GM19043 (cell line): ENCODE results near the gene NOX3.
A peak's percentile ranks its signal among the peaks of the same experiment; 100 is the strongest.
"Not testable (repeated sequence)": the region's sequence is repeated elsewhere in the genome, so short reads cannot be mapped to it uniquely, and the experiment has no call there.

Source experiments
- ATAC-seq: cut with Tn5 transposase; IDR thresholded peaks from one replicate; pipeline ENCODE4 v1.9.1; 2021; ENCODE audit warnings: low read depth; ENCODE audit not compliant: unreplicated experiment

The NOX3 gene

DNA sequence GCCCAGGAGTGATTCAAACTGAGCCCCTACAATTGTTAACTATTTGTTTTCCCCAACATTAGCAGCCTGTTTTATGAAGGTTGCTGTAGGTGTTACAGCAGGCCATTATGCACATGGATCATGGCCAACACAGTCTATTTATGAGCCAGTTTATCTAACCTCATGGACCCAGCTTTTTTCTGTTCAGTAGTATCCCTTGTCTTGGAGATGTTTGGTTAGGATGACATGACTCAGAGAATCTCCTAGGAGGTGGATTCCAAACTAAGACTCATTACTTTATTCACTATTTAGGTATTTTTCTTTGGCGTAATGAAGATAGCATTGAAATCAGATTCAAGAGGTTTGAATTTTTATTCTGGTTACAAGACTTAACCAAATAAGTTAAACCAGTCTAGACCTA is 78.6 kb downstream of the NOX3 start:
- ATAC-seq: no peak

DNA sequence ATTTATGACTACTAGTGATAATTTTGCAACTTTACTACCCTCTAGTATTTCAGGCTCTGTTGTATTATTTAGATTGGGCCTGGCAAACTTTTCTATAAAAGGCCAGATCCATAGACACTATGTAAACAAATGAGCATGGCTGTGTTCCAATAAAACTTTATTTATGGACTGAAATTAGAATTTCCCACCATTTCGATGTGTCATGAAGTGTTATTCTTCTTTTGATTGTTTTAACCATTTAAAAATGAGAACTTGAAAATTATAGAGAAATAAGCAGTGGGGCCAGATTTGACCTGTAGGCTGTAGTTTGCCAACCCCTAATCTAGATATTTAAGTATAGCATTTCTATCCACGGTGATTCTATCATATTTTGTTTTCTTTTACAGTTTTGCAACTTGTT is 79.8 kb downstream of the NOX3 start:
- no peak for ATAC-seq

DNA sequence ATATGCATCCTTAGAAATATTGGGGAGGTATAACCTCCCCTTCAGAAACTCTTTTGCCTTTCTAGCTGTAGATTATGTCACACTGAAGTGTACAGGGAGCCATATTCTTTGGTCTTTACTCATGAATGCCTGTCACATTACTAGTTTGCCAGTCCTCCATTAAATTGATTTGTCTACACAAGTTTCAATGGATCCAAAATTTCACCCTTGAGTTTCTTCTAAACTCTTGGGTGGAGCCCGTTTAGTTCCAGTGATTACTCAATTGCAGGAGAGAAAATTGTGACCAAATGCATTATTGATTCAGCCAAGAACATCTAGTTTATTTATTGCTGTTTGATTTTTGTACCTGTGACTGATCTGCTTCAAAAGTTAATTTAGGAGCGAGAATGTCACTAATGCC is 81.0 kb downstream of the NOX3 start:
- no peak for ATAC-seq

DNA sequence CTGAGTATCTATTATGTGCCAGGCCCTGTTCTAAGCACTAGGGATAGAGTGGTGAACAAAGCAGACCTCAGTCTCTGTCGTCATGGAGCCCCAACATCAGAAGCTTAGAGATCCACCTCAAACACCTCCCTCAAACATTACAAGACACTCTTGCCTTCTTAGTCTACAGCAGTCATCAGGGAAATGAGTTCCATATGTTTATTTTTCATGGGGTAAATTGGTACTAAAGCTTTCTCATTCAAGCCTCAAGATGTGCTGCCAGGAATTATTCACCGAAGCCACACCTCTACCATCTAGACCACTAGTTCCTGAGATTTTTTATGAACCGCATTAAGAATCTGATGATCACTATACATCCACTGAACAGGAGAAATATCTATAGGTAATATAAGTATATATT is 82.4 kb downstream of the NOX3 start:
- no peak for ATAC-seq

DNA sequence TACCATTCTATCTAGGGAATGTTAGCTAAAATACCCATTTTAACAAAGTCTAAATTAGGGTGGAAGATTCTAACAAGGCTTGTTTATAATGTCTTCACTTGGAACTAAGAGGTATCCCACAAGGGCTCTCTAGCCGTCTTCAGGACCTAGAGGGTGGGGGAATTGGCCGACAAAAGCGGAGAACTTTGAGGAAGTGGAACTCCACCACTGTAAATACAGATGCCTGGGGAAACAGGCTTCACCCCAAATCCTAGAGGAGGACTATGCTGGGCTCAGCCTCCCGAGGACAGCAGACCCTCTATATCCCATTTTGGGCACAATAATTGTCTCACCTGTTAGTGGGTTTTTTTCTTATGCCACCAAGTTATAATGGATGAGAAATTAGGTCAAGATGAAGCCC is 83.4 kb downstream of the NOX3 start:
- no peak for ATAC-seq

DNA sequence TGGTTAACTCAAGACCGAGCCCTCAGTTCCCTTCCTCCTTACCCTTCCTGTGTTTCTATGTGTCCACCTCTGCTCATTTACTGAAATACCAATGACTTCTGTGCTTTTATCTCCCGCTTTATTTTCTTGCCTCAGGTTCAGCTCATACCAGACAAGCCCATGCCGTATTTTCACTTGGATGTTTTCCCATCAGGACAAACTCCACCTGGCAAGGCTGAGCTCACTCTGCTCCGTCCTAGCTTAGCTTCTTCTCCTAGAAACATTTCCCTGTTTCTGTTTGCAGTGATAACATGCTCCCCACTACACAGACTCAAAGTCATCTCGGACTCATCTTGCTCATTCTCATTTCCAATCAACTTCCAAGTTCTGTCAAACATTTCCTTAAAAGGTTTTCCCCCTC is 84.4 kb downstream of the NOX3 start:
- no peak for ATAC-seq

DNA sequence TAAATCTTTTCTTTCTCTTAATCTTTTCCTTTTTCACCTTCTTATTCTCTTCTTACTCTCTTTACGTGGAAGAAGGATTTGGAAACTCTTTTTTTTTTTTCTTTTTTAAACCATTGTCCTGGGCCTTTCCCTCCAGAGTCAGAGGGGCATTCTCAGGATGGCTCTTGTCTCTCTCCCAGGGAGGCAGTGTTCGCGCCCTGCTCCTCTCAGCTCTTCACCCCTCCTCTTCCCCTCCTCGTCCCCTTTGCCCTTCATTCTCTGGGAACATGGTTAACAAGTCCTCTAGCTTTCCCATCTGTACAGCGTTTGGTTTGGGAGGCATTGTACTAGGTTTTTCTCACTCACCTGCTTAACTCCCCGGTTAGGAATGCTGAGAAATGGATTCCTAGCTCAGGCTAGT is 89.3 kb downstream of the NOX3 start:
- no peak for ATAC-seq

DNA sequence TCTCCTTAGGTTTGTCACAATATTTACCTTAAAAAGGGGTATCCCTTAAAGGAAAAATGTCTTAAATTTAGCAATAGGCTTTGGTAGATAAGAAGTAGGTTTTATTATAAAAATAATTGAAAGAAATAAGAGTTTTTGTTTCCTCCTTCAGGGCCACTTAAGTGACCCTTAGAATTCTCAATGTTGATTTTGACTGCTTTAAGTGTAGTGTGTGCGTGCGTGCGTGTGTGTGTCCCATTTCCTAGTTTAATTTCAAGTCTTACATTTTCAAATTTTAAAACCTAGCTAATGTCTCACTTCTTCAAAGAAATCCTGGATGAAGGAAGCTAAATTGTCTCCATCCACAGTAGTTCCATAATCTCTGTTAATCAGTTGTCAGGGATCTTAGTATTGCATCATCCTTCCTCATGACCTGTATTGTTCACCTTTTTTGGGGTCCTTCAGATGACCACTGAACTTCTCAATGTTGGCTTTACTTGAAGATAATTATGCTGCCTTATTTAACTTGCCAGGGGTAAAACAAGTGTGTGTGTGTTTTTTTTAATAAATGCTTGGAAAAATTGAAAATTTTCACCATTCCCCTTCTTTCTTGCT is 90.7 kb downstream of the NOX3 start:
- no peak for ATAC-seq

DNA sequence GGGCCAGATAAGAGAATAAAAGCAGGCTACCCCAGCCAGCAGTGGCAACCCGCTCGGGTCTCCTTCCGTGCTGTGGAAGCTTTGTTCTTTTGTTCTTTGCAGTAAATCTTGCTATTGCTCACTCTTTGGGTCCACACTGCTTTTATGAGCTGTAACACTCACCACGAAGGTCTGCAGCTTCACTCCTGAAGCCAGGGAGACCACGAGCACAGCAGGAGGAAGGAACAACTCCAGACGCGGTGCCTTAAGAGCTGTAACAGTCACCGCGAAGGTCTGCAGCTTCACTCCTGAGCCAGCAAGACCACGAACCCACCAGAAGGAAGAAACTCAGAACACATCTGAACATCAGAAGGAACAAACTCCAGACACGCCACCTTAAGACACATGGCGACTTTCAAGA is 91.6 kb downstream of the NOX3 start:
- not testable (repeated sequence) for ATAC-seq

DNA sequence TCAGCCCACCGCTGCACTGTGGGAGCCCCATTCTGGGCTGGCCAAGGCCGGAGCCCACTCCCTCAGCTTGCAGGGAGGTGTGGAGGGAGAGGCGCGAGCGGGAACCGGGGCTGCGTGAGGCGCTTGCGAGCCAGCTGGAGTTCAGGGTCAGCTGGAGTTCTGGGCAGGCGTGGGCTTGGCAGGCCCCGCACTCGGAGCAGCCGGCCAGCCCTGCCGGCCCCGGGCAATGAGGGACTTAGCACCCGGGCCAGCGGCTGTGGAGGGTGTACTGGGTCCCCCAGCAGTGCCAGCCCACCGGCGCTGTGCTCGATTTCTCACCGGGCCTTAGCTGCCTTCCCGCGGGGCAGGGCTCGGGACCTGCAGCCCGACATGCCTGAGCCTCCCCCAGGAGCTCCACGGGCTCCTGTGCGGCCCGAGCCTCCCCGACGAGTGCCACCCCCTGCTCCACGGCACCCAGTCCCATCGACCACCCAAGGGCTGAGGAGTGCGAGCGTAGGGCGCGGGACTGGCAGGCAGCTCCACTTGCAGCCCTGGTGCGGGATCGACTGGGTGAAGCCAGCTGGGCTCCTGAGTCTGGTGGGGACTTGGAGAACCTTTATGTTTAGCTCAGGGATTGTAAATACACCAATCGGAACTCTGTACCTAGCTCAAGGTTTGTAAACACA is 92.5 kb downstream of the NOX3 start:
- ATAC-seq: not testable (repeated sequence)

DNA sequence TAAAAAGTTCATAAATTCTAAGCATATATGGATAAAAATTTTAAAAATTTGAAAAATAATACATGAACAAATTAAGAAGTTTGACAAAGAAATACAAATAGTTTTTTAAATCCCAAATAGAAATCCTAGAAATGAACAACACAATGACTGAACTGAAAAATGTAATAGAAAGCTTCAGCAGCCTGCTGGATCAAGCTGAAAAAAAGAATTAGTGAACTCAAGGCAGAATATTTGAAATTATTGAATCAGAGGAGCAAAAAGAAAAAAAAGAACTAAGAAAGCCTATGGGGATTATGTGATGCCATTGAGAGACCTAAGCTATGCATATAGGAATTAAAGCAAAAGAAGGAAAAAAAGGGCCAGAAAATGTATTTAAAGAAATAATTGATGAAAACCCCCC is 101.5 kb downstream of the NOX3 start:
- no peak for ATAC-seq

DNA sequence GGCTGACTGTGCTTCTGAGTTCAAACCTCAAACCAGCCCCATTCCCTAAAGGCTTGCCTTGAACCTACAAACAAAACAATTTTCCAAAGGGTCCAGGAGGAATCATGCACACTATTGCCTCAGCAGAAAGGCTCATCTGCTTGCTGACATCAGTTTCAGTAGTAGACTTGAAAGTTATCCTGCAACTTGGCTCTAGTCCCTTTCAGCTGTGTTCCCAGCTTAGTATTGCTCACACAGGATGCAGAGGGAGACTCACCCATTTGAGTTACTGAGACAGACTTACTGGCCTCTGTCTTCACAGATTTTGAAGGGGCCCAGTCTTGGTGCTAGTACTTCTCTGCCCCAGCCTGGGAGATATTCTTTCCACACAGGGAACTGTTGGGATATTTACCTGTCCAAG is 102.8 kb downstream of the NOX3 start:
- no peak for ATAC-seq

DNA sequence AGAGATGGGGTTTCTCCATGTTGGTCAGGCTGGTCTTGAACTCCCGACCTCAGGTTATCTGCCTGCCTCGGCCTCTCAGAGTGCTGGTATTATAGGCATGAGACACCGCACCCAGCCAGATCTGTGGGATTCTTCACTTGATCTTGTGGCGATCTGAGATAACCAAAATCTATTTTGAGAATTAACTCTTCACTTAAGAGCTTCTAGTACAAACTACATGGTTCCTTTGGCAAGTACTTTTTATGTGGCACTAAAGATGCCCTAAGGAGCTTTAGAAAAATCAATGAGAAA is 103.6 kb downstream of the NOX3 start:
- ATAC-seq: no peak

DNA sequence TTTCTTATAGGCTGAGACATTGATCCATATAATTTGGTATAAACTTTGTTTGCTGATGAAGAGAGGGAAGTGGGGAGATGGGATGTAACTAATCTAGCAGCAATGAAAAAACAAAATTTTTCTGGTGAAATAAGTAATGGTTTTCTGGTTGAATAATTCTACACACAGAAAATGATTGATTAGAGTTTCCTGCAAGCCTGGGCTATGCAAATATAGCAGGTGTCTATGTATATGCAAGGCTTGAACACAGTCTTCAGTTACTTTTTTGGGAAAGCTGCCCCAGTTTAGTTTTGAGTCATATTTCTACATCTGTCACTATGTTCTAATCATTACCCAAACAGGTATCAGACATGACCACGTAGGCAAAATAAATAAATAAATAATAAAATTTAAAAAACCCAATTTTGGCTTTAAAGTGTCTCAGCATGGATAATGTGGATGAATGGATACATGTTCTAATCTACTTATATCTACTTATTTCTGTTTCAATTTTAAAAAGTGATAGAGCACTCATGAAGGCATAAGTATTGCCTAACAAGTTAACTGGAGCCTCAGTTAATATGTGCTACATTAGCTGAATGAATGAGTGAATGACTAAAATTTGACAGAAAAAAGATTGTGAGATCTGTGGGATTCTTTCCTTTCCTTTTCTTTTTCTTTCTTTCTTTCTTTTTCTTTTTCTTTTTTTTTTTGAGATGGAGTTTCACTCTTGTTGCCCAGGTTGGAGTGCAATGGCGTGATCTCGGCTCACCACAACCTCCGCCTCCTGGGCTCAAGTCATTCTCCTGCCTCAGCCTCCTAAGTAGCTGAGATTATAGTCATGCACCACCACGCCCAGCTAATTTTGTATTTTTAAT is 104.1 kb downstream of the NOX3 start:
- peak; percentile 97 for ATAC-seq

DNA sequence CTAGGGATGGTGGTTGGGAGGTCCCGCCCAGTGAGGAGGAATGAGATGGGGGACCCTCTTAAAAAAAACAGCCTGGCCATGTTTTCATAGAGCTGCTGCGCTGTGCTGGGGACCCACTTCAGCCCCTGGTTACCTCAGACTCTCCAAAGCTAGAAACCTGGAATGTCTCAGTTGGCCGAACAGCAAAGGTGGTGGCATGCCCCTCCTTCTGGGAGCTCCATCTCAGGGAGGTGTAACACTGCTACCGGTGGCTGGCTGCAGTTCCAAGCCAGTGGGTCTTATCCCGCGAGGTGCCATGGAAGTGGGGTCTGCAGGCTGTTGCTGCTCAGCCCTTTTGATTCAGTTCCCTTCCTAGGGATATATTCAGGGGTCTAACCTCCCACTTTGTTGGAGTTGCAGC is 105.7 kb downstream of the NOX3 start:
- ATAC-seq: no peak

DNA sequence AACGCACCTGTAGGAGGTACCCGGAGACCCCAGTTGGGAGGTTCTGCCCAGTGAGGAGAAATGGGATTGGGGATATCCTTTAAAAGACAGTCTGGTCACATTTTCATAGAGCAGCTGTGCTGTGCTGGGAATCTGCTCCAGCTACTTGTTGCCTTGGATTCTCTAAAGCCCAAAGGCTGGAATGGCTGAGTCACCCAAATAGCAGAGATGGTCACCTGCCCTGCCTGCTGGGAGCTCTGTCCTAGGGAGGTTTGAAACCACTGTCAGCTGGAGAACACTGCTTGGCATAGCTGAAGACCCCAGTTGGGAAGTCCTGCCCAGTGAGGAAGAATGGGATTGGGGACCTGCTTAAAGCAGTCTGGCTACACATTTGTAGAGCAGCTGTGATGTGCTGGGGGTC is 106.5 kb downstream of the NOX3 start:
- no peak for ATAC-seq

DNA sequence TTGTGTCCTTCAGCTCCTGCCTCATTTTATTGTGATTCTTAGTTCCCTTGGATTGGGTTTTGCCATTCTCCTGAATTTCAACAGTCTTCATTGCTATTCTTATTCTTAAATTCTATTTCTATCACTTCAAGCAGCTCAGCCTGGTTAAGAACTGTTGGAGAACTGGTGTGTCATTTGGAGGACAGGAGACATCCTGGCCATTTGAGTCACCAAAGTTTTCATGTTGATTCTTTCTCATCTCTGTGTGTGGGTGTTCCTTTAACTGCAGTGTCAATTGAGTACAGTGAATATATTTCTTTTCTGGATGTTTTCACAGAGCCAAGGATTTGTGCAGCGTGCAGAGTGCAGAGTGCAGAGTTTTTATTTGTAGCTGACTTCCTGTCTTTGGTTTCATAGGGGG is 107.8 kb downstream of the NOX3 start:
- no peak for ATAC-seq

DNA sequence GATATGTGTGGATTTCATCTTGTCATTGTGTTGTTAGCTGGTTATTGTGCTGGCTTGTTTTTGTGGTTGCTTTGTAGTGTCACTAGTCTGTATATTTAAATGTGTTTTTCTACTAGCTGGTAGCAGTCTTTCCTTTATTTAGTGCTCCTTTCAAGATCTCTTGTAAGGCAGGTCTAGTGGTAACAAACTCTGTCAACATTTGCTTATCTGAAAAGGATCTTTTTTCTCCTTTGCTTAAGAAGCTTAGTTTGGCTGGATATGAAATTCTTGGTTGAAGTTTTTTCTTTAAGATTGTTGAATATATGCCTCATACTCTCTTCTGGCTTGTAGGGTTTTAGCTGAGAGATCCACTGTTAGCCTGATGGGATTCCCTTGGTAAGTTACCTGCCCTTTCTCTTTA is 108.7 kb downstream of the NOX3 start:
- ATAC-seq: no peak
